Endothelial cell of umbilical vein (primary cell): Measurements from ENCODE around the gene PODXL2. TPM values are rescaled to one million over a fixed set of nuclear protein-coding genes. Genes with fewer than 3 reads are reported as not detected.

Experiments used
- BruUV-seq: library from RNA; stranded (reverse); fragments of 400-500 nt; replicated peaks from 2 replicates; lab custom pipeline; 2021; lab: Mats Ljungman, UMichigan
- CTCF ChIA-PET: fragments of 300-600, 350-600 bp; sonication (Branson Sonifier 250); formaldehyde crosslinking; loops from one replicate; lab custom pipeline; 2021; ENCODE audit warnings: antibody characterized with exemption, inconsistent platforms; lab: Charles Lee
- POLR2A ChIA-PET: fragments of 300-600, 350-600 bp; sonication (Branson Sonifier 250); formaldehyde crosslinking; loops from one replicate; lab custom pipeline; 2021; ENCODE audit warnings: antibody characterized with exemption, inconsistent platforms; lab: Charles Lee
- DNase-seq: peaks from one replicate; pipeline ENCODE4 v3.0.0-alpha.2; 2011; ENCODE audit warnings: low read depth, low spot score
- FAIRE-seq: peaks from 2 replicates; lab custom pipeline; 2011; peaks lifted over from hg19 to GRCh38; lab: Jason Lieb, UNC
- H2AFZ ChIP-seq: 2 replicates; pipeline ENCODE4 v1.6.0; 2012; ENCODE audit warnings: low read depth, low read length, control low read depth, inconsistent platforms
- H3K27ac ChIP-seq: 2 replicates; pipeline ENCODE4 v1.5.1; 2011; ENCODE audit warnings: low read depth, mild to moderate bottlenecking, control low read depth, low read length, moderate library complexity; ENCODE audit not compliant: insufficient read depth
- H3K27me3 ChIP-seq, 2 experiments: 2 replicates each; pipeline versions ENCODE4 v1.6.0 to v1.6.1; 2011; ENCODE audit warnings: low read length in 2 of 2, mixed read lengths in 1 of 2; ENCODE audit not compliant: control insufficient read depth in 2 of 2, insufficient read depth in 2 of 2
- H3K36me3 ChIP-seq, 2 experiments: 2 replicates in 1 of 2; 3 replicates in 1 of 2; pipeline ENCODE4 v1.5.1; 2011; ENCODE audit warnings: low read length in 2 of 2, mild to moderate bottlenecking in 1 of 2, moderate library complexity in 1 of 2; ENCODE audit not compliant: control insufficient read depth in 2 of 2, insufficient read depth in 2 of 2; ENCODE audit errors: extremely low read depth in 1 of 2
- H3K4me1 ChIP-seq: 3 replicates; pipeline ENCODE4 v1.5.1; 2011; ENCODE audit warnings: mild to moderate bottlenecking, low read length; ENCODE audit not compliant: control insufficient read depth, insufficient read depth; ENCODE audit errors: extremely low read depth
- H3K4me2 ChIP-seq: 2 replicates; pipeline ENCODE4 v1.6.1; 2011; ENCODE audit warnings: low read length, control low read depth, mixed read lengths; ENCODE audit not compliant: insufficient read depth
- H3K4me3 ChIP-seq, 3 experiments: fragments of 200-600 bp in 1 of 3; sonication (generic), shearing (Covaris generic) in 1 of 3; replicated peaks in 1 of 3; 2 replicates each; pipeline ENCODE4 v1.5.1; 2011 to 2016; ENCODE audit warnings: control low read depth in 3 of 3, low read length in 3 of 3, mild to moderate bottlenecking in 2 of 3, inconsistent platforms in 1 of 3, low read depth in 1 of 3, moderate library complexity in 1 of 3; ENCODE audit not compliant: insufficient read depth in 1 of 3
- H3K79me2 ChIP-seq: 2 replicates; pipeline ENCODE4 v1.6.0; 2012; ENCODE audit warnings: low read length, inconsistent platforms; ENCODE audit not compliant: control insufficient read depth, insufficient read depth
- H3K9ac ChIP-seq: replicated peaks from 2 replicates; pipeline ENCODE3; 2011; ENCODE audit warnings: low read length, control low read depth; ENCODE audit not compliant: insufficient read depth; ENCODE audit errors: extremely low read depth
- H3K9me1 ChIP-seq: replicated peaks from 3 replicates; pipeline ENCODE4 v1.6.0; 2011; ENCODE audit warnings: mild to moderate bottlenecking, low read length; ENCODE audit not compliant: control insufficient read depth, insufficient read depth; ENCODE audit errors: extremely low read depth
- H3K9me3 ChIP-seq: replicated peaks from 2 replicates; pipeline ENCODE4 v1.5.1; 2012; ENCODE audit warnings: low read length, inconsistent platforms; ENCODE audit not compliant: control insufficient read depth, insufficient read depth
- H4K20me1 ChIP-seq: replicated peaks from 2 replicates; pipeline ENCODE3; 2011; ENCODE audit warnings: mild to moderate bottlenecking, low read length; ENCODE audit not compliant: control insufficient read depth, insufficient read depth; ENCODE audit errors: extremely low read depth
- CTCF ChIP-seq, 2 donors: IDR thresholded peaks; 1 replicate in 1 of 2; 2 replicates in 1 of 2; pipeline ENCODE4 v1.5.1; 2011; ENCODE audit warnings: low read length in 2 of 2, mild to moderate bottlenecking in 2 of 2, moderate library complexity in 2 of 2, control low read depth in 1 of 2, inconsistent platforms in 1 of 2, low read depth in 1 of 2; ENCODE audit not compliant: insufficient read depth in 1 of 2; ENCODE audit errors: extremely low read depth in 1 of 2
- EZH2 ChIP-seq: IDR thresholded peaks from 2 replicates; pipeline ENCODE4 v1.6.1; 2012; ENCODE audit warnings: borderline replicate concordance, low read depth, mild to moderate bottlenecking, moderate library complexity, low read length, inconsistent platforms; ENCODE audit not compliant: severe bottlenecking
- FOS ChIP-seq: IDR thresholded peaks from 2 replicates; pipeline ENCODE4 v1.6.1; 2011; ENCODE audit warnings: mild to moderate bottlenecking, low read length, moderate library complexity, borderline replicate concordance; ENCODE audit not compliant: insufficient read depth
- GATA2 ChIP-seq: IDR thresholded peaks from 2 replicates; pipeline ENCODE4 v1.7.0; 2011; ENCODE audit warnings: low read depth, mild to moderate bottlenecking, moderate library complexity, mixed read lengths, low read length; ENCODE audit not compliant: insufficient read length, insufficient read depth
- JUN ChIP-seq: IDR thresholded peaks from 2 replicates; pipeline ENCODE4 v1.6.1; 2011; ENCODE audit warnings: borderline replicate concordance, low read depth; ENCODE audit not compliant: insufficient read length, insufficient read depth
- MYC ChIP-seq: IDR thresholded peaks from one replicate; pipeline ENCODE4 v1.6.1; 2011; ENCODE audit warnings: mild to moderate bottlenecking, low read depth, low read length
- POLR2A ChIP-seq: IDR thresholded peaks from 2 replicates; pipeline ENCODE4 v1.6.1; 2012; ENCODE audit warnings: low read depth, mild to moderate bottlenecking, control low read depth, low read length
- POLR2AphosphoS5 ChIP-seq: IDR thresholded peaks from 2 replicates; pipeline ENCODE4 v1.6.1; 2012; ENCODE audit warnings: low read depth, mild to moderate bottlenecking, control low read depth, low read length, moderate library complexity; ENCODE audit not compliant: insufficient read depth
- dilution Hi-C: fragments of 300-500 bp; cut with MboI; formaldehyde crosslinking; loops from one replicate; pipeline ENCODE4 v1.15.0; 2019; ENCODE audit warnings: low sequenced_read_pairs; ENCODE audit not compliant: extremely low pct_ligation_motif_present
- intact Hi-C: fragments of 100-400 bp; cut with micrococcal nuclease; formaldehyde crosslinking; loops from one replicate; pipeline ENCODE4 v1.10.0; 2022
- polyA plus RNA-seq, 4 experiments: library from polyadenylated mRNA; depleted of rRNA in 3 of 4; stranded (reverse) in 3 of 4; unstranded in 1 of 4; fragments of >200 nt; gene quantifications; 2 replicates each; pipeline versions ENCODE4 v1.2.1 to v1.2.3, GENCODE V29; 2011 to 2012; ENCODE audit warnings: missing spikeins in 1 of 4
- total RNA-seq: library from RNA; stranded (reverse); gene quantifications from 2 replicates; pipeline ENCODE4 v1.2.3, GENCODE V29; 2021
- TF ChIP-seq, protein P1 (sequence below): IDR thresholded peaks from 2 replicates; pipeline ENCODE4 v1.6.1; 2011; ENCODE audit not compliant: insufficient read depth, insufficient read length

Gene PODXL2
- total and polyA plus RNA-seq, 2 donors (not counting 3 experiments of a cell fraction or from before 2014, with no cell fraction given), result 5.5 to 6.5 TPM

DNA sequence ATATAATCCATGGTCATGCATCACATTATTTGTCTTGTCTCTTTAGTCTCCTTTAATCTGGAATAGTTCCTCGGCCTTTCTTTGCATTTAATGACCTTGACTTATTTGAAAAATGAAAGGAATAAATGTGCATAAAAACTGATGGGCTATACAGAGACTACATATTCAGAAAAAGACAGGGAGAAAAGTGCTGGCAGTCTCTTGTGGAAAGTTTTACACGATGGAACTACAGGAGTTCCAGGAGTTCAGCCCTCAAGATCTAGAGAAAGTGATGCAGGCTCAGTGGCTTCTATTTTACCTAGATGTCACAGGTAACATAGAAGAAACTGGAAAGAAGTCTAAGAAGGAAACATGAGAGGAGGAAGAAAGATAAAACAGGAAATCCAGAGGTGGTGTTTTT, 36.2 kb downstream of the PODXL2 start:
- Histone ChIP-seq H3K4me3 (no peak overlapping the region), H3K79me2 (no peaks in the 10 kb centered on the region), H3K9me1 (no peaks in the 10 kb centered on the region), H3K9ac (no peak overlapping the region), H3K4me1 (no peaks in the 10 kb centered on the region), H3K9me3 (no peaks in the 10 kb centered on the region), H2AFZ (no peak overlapping the region), H4K20me1 (no peaks in the 10 kb centered on the region), H3K4me2 (no peak overlapping the region), H3K27me3 (no peaks in the 10 kb centered on the region), H3K36me3 (no peaks in the 10 kb centered on the region), H3K27ac (no peak overlapping the region)
- dilution Hi-C loops (no loop called here), intact Hi-C loops (no loop called here)
- ChIA-PET POLR2A (no interaction called here), CTCF (no interaction called here)
- FAIRE-seq (no peak), DNase-seq (no peak)
- BruUV-seq, result no TSS peak
- TF ChIP-seq CTCF (IDR thresholded peaks at IDR 0.05; ENCODE audit: extremely low read depth in 1 of 2, insufficient read depth in 1 of 2, low read depth in 1 of 2, low read length in 2 of 2) (no peak), MYC (no peak), POLR2AphosphoS5 (no peak), GATA2 (no peak)

- ChIA-PET POLR2A (no interaction called here), CTCF (no interaction called here)
- intact Hi-C loops, result no loop called here
- H2AFZ ChIP-seq, result no peak overlapping the region
- H3K4me2 ChIP-seq, result no peak overlapping the region
- no peaks in the 10 kb centered on the region for H3K4me1 ChIP-seq
- H3K9ac ChIP-seq, result no peak overlapping the region
- no peak for FAIRE-seq
- no peaks in the 10 kb centered on the region for H3K9me3 ChIP-seq
- TF ChIP-seq POLR2AphosphoS5, result no peak
- TF ChIP-seq POLR2A, result no peak
- TF ChIP-seq MYC, result no peak
- TF ChIP-seq CTCF (IDR thresholded peaks at IDR 0.05; ENCODE audit: extremely low read depth in 1 of 2, insufficient read depth in 1 of 2, low read depth in 1 of 2, low read length in 2 of 2), result no peak
- TF ChIP-seq, protein P1, sequence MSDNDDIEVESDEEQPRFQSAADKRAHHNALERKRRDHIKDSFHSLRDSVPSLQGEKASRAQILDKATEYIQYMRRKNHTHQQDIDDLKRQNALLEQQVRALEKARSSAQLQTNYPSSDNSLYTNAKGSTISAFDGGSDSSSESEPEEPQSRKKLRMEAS, result no peak
- no peak for TF ChIP-seq EZH2
- TF ChIP-seq FOS, result no peak
- no peak for TF ChIP-seq GATA2
- no peak for TF ChIP-seq JUN
- no peak overlapping the region for H3K27ac ChIP-seq
- H4K20me1 ChIP-seq, result no peaks in the 10 kb centered on the region
- no peak for DNase-seq
- no peaks in the 10 kb centered on the region for H3K9me1 ChIP-seq
- BruUV-seq, result no TSS peak
- no peaks in the 10 kb centered on the region for H3K27me3 ChIP-seq
- H3K4me3 ChIP-seq, result no peak overlapping the region
- H3K79me2 ChIP-seq, result no peaks in the 10 kb centered on the region
- H3K36me3 ChIP-seq, result no peaks in the 10 kb centered on the region
- dilution Hi-C loops, result no loop called here
Observed at GRCh38 chr3:127665586-127665985, 36.6 kb downstream of the PODXL2 start.
